ENCODE results near the gene PCED1B.
A peak's percentile ranks its signal among the peaks of the same experiment; 100 is the strongest.
"Not testable (repeated sequence)": the region's sequence is repeated elsewhere in the genome, so short reads cannot be mapped to it uniquely, and the experiment has no call there.

Gene PCED1B

GRCh38 chr12:47272412-47273190 lies 193.2 kb downstream of the PCED1B start:
- no peak for TF ChIP-seq CTCF (conservative IDR thresholded peaks at IDR 0.05; ENCODE audit: low read length)
- no peak overlapping the region for H3K4me3 ChIP-seq (ENCODE audit: low read length)
- DNase-seq (ENCODE audit: low read depth) = peak; percentile 37

GRCh38 chr12:47273191-47273626 lies 193.8 kb downstream of the PCED1B start:
- H3K4me3 ChIP-seq (ENCODE audit: low read length) = no peak overlapping the region
- no peak for TF ChIP-seq CTCF (conservative IDR thresholded peaks at IDR 0.05; ENCODE audit: low read length)
- DNase-seq (ENCODE audit: low read depth) = no peak

- DNase-seq (ENCODE audit: low read depth) = no peak
- TF ChIP-seq CTCF (conservative IDR thresholded peaks at IDR 0.05; ENCODE audit: low read length) = no peak
- no peak overlapping the region for H3K4me3 ChIP-seq (ENCODE audit: low read length)
These were observed 195.3 kb downstream of the PCED1B start for GRCh38 chr12:47274760-47275159.

- no peak for TF ChIP-seq CTCF (conservative IDR thresholded peaks at IDR 0.05; ENCODE audit: low read length)
- no peak for DNase-seq (ENCODE audit: low read depth)
- H3K4me3 ChIP-seq (ENCODE audit: low read length) = no peak overlapping the region
These were observed 196.8 kb downstream of the PCED1B start for GRCh38 chr12:47276253-47276620.

GRCh38 chr12:47276621-47277309 lies 197.3 kb downstream of the PCED1B start:
- no peak for TF ChIP-seq CTCF (conservative IDR thresholded peaks at IDR 0.05; ENCODE audit: low read length)
- H3K4me3 ChIP-seq (ENCODE audit: low read length) = no peak overlapping the region
- peak; percentile 75 for DNase-seq (ENCODE audit: low read depth)

GRCh38 chr12:47277972-47278448 lies 198.6 kb downstream of the PCED1B start:
- no peak overlapping the region for H3K4me3 ChIP-seq (ENCODE audit: low read length)
- TF ChIP-seq CTCF (conservative IDR thresholded peaks at IDR 0.05; ENCODE audit: low read length) = no peak
- peak; percentile 95 for DNase-seq (ENCODE audit: low read depth)

- not testable (repeated sequence) for H3K4me3 ChIP-seq (ENCODE audit: low read length); DNase-seq (ENCODE audit: low read depth)
These were observed 200.3 kb downstream of the PCED1B start for GRCh38 chr12:47279758-47280157.
